HG02981 (cell line): ENCODE measurements around the gene DGKZ.

Experiments
- ATAC-seq: cut with Tn5 transposase; IDR thresholded peaks from one replicate; pipeline ENCODE4 v1.9.1; 2021; ENCODE audit warnings: mild to moderate bottlenecking, moderate library complexity; ENCODE audit not compliant: unreplicated experiment

Gene DGKZ

DNA sequence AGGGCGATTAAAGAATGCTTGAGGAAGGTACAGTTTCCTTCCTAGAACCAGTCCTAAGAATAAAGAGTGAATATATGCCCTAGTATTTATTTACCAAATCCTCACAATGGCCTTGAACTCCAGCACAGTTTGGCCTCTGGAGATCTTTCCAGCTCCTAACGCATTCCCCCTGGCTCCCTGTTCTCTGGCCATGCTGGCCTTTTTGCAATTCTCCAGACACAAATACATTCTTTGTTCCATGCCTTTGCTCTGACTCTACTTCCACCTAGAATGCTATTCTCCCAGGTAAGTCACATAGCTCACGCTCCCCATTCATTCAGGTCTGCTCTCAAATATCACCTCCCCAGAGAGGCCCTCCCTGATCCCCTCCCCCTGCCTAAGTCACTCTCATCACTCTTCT lies 3.7 kb upstream of the DGKZ start:
- ATAC-seq: no peak

DNA sequence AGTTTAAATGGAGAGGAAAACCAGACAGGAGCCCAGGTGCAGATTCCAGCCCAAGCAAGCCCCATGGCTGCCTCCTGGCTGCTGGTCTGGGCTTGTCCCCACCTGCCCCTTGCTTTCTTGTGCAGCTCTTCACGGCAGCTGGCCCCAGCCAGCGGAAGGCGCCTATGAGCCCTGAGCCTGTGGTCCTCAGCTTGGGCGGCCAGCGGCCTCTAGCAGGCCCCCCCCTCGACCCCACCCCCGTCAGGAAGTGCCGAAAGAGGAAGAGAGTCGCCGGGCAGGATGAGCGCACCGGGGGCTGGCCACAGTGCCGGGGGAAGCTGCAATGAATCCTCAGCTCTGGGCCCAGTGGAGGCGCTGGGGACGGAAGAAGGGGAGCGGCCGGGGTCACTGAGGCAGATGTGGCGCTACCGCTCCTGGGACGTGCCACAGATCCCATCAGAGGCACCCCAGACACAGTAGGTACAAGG lies 2.1 kb upstream of the DGKZ start:
- ATAC-seq: no peak

DNA sequence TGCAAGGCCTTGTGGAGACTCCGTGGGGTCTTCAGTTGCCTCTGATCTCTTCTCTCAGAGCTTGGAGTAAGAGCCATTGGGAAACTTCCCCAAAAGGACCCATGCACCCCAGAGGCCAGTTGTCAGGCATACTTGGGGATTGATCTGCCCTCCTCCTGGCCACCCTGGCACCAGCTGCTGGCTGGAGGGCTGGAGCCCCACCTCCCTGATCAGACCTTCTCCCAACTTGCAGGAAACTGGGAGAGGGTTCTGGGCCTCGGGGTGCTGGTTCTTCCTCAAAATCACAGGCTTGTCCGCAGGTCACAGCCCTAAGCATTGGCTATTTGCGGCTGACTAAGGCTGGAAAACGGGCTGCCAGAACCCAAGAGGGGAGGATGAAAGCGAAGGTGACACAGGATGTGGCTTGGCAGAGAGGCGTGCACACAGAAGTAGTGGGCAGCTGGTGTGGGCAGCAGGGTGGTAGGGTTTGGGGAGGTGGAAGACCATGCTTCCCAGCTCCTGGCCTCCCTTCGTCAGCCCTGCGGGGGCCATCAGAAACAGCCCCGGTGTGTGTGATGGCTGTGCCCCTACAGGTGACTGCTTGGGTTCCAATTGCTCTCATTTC lies 1.3 kb upstream of the DGKZ start:
- ATAC-seq: no peak

DNA sequence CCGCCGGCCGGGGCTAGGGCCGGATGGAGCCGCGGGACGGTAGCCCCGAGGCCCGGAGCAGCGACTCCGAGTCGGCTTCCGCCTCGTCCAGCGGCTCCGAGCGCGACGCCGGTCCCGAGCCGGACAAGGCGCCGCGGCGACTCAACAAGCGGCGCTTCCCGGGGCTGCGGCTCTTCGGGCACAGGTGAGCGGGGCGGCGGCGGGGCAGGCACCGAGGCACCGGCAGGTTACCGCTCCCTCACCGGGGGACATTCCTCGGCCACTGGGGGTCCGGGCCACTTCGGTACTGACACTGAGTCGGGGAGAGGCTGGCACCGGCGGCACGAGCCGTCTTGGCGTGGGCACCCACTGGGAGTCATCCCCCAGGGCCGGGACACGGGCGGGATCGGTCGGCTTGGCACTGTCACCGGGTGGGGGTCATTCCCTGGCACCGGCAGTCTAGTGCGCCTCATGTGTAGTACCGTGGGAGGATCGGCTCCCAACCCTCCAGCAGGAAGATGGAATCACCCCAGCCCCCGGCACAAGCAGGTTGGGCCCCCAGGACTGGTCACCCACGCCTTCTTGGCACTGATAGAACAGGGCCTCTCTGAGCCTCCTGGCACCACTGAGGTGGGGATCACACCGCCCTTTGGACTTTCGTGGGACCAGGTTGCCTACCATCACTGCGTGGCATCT lies 511 bp downstream of the DGKZ start:
- ATAC-seq: no peak

DNA sequence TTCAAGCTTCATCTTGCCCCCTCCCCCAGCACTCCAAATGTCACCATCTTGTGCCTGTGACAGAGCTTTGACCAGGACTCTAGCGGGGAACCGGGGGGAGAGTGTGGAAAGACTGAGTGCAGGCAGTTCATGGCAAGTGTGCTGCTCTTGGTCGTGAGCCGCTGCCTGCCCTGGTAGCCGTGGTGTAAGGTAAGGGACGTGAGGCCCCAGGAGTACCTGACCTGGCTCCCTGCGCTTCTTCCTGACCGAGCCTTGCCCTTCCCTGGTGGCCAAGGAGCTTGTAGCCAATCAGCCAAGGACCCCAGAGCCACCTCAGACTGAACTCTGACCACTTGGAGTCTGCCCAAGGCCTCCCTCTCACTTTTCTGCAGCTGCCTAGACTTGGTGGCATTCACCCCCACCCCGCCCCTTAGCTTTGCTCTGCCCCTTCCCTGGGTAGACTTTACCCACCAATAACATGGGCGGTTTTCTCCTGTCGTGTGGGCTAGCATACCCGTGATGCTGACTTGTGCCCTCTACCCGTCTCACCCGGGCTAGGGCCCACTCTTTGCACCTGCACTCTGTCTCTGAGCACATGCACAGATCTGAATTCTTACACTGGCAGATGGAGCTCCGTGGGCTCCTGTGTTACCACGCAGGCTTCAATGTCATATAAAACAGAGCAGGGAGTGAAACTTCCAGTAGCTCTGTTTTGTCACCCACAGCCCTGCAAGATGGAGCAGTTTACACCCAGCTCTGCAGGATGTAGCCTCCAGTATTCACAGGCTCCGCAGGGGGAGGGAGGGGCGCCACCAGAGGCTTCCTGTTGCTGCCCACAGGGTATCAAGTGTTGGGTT lies 1.5 kb downstream of the DGKZ start:
- ATAC-seq: no peak

DNA sequence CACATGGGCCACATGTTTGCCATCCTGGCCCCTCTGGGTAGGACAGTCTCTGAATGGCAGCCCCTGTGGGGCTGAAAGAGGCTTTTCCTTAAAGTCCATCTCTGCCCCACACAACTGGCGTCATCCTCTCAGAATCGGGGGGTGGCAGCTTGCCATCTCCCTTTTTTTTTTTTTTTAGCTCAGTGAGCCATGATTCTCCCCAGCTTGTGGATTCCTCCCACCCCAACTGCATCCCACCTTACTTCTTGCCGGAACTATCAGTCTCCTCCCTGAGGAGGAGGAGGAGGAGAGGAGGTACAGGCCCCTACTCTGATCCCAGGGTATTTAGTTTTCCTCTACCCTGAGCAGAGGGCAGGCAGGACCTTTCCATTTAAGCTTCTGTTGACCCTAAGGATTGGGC lies 3.4 kb downstream of the DGKZ start:
- ATAC-seq: no peak

DNA sequence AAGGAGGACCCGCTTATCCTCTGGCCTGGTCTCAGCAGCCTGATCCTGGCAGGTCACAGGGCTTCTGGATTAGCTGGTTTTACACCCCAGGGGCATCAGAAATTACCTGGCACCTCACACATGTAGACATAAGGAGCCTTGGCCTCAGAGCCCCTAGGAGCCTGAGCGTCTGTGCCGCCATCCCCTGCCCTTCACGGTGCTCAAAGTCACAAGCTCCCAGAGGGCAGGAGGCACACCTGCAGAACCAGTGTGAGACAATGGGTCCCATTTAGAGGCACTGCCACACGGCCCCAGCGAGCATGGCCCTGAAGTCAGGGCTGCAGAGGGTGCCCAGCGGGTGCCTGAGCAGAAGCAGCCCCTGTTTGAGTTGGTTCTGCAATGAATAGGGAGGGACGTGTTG lies 3.9 kb downstream of the DGKZ start:
- ATAC-seq: no peak

DNA sequence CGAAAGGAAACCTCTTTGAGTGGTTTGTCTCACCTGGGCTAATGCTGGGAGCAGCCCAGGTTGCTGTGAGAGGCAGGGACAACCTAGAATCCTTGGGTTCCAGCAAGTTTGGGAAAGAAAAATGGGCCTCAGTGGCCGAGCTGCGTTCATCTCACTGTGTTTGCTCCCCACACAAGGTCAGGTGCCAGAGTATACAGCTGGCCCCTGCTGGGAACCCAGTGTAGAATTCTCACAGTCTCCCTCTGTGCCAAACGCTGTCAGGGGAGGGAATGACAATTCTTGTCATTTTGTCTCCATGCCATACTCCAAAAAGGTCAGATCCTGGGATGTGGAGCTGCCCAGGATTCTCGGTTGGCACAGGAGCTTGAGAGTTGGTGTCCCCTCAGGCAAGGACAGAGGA lies 4.3 kb downstream of the DGKZ start:
- ATAC-seq: no peak

DNA sequence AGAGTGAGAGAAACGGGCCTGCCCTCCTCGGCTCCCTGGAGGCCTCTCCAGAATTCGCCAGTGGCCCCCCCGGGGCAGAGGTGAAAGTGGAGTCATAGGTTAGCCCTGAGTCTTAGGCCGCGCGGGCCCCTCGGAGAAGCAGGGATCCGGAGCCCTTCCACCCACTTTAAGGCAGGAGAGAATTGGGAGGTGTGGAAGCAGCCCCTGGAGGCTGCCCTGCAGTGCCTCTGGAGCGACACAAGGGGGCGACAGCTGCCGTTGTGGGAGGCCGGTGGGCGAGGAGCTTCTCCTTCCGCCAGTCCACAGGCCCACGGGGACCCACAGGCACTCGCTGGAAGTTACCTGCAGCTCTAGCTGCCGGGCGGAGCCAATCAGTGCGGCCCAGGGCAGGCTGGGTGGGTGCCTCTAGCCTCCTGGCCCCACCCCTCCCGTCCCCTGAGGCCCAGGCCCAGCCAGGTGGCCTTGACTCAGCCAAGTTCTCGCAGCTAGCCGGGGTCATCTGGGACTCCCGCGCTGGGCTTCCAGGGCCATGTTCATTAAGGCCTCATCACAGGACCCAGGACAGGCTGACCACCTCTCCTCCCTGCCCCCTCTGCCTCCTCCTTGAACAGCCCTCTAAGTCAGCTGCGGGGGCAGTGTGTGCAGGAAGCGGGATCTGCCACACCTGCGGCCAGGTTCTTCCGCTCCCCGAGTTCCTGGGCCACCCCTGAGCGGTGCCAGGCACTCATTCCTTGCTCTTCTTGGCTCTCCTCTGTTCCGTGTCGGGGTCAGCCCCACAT lies 5.0 kb downstream of the DGKZ start:
- no peak for ATAC-seq

DNA sequence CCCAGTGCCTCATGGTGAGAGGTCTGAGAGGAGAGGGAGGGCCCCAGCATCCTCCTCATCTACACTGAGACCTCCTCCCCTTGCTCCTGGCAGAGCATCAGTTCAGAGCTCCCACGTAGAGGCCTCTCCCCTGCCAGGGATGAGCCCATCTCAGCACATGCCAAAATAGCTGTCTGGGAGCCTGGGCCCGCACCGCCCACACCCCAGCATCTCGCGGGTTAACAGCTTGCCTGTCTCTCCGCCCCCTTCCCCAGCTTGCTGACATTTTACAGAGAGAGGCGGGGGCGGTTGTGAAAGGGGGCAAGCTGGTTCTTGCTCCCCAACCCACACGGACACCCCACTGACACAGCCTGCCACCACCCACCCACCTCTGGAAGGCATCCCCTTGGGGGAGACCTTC lies 6.4 kb downstream of the DGKZ start:
- no peak for ATAC-seq

DNA sequence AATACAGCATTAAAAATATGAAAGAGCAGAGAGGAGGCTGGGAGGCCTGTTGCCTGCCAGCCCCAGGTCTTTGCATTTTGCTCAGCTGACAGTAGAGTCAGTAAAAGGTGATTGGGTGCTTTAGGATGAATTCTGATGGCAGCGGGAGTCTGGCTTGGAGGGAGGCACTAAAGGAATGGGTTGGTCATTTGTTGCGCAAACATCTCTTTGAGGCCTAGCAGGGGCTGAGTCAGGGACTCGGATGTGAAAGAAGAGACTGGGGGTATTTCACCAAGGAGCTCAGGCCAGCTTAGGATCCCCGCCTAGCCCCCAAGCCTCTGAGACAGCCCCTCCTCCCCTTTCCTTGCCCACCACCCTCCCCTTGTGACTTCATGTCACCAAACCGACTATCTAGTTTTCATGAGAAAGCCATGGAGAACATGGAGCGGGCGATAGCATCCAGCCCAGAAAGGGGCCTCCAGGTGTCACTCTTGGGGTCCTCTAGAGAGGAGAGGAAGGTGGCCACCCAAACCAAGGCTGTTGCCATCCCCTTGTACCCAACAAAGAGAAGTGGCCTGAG lies 9.7 kb downstream of the DGKZ start:
- ATAC-seq: no peak

DNA sequence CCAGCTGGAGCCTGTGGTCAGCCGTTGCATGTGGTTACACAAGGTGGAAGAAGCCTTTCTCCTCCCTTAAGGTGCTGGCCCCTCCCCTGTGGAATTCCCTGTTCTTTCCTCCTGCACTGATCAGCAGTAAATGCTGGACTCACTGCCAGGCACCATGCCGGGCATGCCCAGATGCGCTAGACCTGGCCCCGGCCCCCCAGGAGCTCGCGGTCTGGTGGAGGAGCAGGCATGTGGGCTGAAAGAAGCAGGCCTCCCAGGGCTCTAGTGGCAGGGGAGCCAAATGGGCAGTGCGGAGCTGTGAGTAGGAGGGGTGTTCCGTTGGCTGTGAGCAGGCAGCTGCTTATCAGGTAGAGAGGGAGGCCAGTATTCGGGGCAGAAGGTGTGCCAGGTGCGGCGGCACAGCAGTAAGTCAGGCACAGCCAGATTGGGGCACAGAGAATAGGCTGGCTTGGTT lies 10.2 kb downstream of the DGKZ start:
- ATAC-seq: no peak

DNA sequence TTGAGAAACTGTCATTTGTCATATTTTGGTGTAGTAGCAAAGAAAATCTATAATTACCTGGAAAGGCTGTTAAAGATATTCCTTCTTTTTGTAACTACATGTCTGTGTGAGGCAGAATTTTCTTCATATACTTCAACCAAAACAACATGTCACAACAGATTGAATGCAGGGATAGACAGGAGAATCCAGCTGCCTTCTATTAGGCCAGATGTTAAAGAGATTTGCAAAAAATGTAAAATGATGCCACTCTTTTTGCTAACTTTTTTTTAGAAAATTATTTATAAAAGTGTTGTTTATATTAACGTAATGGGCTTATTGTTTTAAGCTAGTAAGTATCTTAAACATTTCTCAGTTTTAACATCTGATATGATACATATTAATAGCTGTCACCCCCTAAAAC lies 12.7 kb downstream of the DGKZ start:
- no peak for ATAC-seq

DNA sequence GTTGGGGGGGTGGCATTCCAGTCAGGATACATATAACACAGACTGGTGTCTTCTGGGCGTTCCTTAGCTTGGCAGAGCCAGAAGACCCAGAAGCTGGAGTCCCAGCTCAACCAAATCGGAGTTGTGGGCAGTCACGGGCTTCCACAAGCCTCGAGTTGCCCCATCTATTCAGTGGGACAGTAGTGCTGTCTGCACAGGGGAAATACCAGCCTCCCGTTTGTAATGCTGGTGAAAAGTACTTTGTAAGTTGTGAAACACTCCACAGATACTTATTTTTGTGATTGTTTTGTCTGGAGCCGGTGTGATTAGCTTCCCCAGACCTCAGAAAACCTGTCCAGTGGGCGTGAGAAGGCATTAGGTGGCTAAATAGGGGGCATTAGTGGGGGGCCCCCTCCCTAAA lies 13.6 kb downstream of the DGKZ start:
- ATAC-seq: no peak

DNA sequence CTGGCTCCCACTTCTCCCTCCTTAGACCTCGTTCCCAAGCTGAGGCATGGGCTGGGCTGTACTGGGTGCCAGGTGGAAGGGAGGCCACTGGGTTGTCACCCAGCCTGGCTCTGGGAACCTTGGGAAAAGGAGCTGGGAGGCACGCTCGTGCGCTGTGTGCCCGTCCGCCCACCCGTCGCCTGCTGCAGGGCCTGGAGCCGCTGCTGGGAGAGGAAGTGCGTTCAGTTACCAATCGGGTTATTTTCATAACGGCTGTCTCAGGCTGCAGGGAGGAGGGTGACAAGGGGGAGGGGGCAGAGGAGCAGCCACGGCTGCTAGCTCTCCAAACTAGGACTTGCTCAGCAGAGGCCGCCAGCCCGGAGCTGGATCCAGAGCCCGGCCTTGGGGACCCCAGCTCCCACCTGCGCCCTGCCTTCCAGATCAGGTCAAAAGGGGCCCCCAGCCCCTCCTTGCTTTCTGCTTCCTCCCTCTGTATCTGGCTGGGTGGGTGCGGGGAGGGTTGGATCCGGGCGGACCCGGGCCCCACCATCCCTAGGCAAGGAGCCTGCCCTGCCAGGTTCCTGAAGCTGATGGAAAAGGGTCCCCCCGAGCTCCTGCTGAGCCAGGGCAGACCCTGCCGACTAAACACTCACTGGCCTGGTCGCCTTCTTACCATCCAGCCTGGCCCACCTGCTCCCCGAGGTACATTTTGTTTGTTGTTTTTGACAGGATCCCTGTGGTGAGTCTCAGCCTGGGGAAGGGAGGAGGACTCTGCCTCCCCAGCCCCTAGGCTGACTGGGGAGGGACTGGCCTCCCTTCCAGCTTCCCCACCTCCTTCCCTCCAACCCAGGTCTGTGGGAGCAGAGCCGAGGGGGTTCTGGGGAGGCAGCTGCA lies 14.3 kb downstream of the DGKZ start:
- ATAC-seq: peak; percentile 80

DNA sequence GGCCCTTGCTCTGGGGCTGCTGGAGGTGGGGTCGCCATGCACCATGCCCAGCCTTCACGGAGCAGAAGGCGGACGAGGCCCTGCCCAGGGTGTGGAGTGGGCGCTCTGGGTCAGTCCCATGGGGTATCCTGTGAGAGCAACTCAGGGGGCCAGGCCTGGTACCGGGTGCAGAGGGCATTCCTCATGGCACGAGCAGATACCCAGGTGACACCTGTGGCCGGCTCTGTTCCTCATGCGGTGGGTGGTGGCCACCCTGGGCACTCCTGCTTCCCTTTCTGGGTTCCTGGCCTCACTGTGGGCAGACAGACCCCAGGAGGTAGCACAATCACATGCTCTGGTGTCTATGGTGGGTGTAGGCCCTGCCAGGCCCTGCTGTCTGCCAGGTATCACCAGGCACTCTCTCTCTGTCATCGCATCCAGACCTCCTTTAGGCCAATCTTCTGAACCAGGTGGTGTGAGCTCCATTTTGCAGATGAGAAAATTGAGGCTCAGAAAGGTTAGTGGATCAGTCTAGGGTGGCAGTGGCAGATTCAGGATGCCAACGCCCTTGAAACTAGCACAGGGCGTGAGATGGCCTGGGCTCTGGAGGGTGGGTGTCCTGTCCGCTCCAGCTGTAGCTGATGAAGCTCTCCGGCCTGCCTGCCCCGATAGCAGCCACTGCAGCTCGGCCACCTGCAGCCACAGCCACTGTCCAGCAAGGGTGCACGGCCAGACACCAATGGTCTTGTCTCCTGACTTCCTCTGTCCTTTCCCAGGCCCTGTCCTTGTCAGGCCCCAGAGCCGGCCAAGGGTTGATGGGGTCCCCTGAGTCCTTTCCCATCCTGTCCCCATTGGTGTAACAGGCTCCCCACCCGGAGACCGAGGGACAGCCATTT lies 15.1 kb downstream of the DGKZ start:
- no peak for ATAC-seq

DNA sequence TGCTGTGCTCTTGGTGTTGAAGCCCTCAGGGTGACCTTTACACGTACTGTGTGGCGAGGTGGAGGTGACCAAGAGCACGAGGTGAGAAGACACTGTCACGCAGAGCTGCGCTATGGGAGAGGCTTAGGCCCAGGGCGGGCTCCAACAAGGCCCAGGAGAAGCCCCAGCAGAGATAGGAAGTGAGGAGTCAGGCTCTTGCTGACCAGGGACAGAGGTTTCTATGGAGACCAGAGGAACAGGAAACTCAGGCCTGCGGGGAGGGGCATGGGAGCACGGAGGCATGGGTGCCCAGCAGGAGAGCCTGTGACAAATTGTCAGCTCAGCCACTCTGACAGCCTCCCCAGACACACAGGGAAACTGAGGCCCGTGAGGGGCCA lies 15.8 kb downstream of the DGKZ start:
- no peak for ATAC-seq

DNA sequence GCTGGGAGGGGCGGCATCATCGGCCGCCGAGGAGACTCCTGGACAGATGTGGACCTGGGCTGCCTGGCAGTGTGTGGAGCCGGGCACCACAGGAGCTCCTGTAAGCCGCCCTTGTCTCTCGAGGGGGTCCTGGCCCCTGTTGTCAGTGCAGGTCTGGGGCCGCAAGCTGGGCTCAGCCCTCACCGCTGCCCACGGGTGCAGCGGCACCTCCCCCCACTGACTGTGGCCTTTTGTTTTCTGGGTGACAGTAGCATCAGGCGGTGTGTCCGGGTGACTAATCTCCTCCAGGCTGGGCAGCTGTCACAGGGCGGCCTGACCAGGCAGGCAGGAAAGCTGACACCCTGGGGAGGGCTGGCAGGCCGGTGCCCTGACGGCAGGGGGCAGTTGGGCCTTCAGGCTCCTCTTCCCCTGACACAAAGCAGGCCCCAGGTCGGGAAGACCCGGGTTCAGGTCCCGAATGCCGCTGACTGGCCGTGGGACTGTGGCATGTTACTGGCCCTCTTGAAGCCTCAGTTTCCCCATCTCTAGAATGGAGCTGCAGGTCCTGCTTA lies 16.3 kb downstream of the DGKZ start:
- ATAC-seq: no peak

DNA sequence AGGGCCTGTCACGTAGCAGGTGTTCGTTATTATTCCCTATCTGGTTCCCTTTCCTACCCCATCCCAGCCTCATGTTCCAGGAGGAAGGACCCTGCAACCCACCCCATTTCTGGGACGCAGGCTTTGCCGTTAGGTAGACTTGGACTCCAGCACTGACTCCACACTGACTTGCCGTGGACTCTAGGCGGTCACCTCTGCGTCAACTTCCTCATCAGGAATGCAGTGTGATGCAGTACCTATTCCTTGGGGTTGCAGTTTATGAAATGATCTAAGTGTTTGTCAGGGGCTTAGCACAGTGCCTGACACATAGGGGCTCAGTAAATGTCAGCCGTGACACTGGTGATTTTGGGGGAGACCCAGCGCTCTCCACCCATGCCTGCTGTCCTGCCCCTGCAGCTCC lies 16.8 kb downstream of the DGKZ start:
- ATAC-seq: no peak
